Measurements from ENCODE around the gene USP46. TPM values are rescaled to one million over a fixed set of nuclear protein-coding genes. Genes with fewer than 3 reads are reported as not detected.

Gene USP46
- total and polyA plus RNA-seq, 2 of the 4 experiments (the other 2 are of a cell fraction), result 9.3 to 15.4 TPM

DNA sequence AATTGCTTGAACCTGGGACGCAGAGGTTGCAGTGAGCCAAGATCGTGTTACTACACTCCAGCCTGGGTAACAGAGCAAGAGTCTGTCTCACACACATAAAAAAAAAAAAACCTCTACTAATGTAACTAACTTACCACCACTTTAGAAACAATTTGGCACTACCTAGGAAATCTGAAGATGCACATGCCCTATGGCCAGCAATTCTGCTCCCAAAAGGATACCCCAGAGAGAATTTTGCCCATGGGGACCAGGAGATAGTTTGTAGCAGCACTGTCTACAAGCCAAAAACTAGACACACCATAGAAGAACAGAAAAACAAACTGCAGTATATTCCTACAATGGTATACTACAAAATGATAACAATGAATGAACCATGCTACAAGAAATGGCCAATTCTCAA is 37.5 kb downstream of the USP46 start:
- intact Hi-C loops (cut with micrococcal nuclease), result no loop called here
- H4K91ac ChIP-seq (ENCODE audit: insufficient read depth, low read depth, low read length), result no peak overlapping the region
- peaks cover 14% of the 10 kb centered on the region for H3K36me3 ChIP-seq (ENCODE audit: control insufficient read depth, insufficient read depth, low read length)
- no peak overlapping the region for H3K4ac ChIP-seq (ENCODE audit: low read depth, low read length)
- ATAC-seq (ENCODE audit: low read depth), result no peak
- H2AFZ ChIP-seq (replicated peaks; ENCODE audit: low read length, poor library complexity), result no peak overlapping the region
- H3K56ac ChIP-seq (ENCODE audit: extremely low read depth, insufficient read depth, low read length), result no peak overlapping the region
- H3K4me2 ChIP-seq (ENCODE audit: low read depth, low read length), result no peak overlapping the region
- ChIA-PET POLR2A (ENCODE audit: unreplicated experiment) (no interaction called here), CTCF (no interaction called here)
- no TSS peak for BruUV-seq (replicated peaks)
- H4K20me1 ChIP-seq (ENCODE audit: insufficient read depth, low read length), result no peaks in the 10 kb centered on the region
- H3K4me3 ChIP-seq (ENCODE audit: insufficient read depth, low read depth, low read length), result no peak overlapping the region
- no peak overlapping the region for H3K27ac ChIP-seq (ENCODE audit: insufficient read depth, low read length)
- H3K9ac ChIP-seq (ENCODE audit: low read depth, low read length), result no peak overlapping the region
- H2BK5ac ChIP-seq (ENCODE audit: low read depth, low read length, poor library complexity, severe bottlenecking), result no peak overlapping the region
- H3K14ac ChIP-seq (replicated peaks; ENCODE audit: low read depth, low read length), result no peak overlapping the region
- H3K18ac ChIP-seq (ENCODE audit: low read depth, low read length), result no peak overlapping the region
- TF ChIP-seq MXI1 (IDR thresholded peaks at IDR 0.05; ENCODE audit: borderline replicate concordance, low read depth, low read length), result no peak
- TF ChIP-seq ELK1 (IDR thresholded peaks at IDR 0.05; ENCODE audit: borderline replicate concordance, low read depth, low read length), result no peak
- no peak for TF ChIP-seq MAFK (IDR thresholded peaks at IDR 0.05; ENCODE audit: low read depth, low read length)
- no peak for TF ChIP-seq MAZ (IDR thresholded peaks at IDR 0.05; ENCODE audit: borderline replicate concordance, low read depth, low read length)
- no peak for TF ChIP-seq RAD21 (IDR thresholded peaks at IDR 0.05; ENCODE audit: low read length)
- no peak for TF ChIP-seq POLR2A (IDR thresholded peaks at IDR 0.05; ENCODE audit: low read depth, low read length)
- no peak for TF ChIP-seq FOS (IDR thresholded peaks at IDR 0.05; ENCODE audit: low read depth, low read length)
- no peak for TF ChIP-seq RFX5 (IDR thresholded peaks at IDR 0.05; ENCODE audit: low read depth, low read length)
- TF ChIP-seq RCOR1 (IDR thresholded peaks at IDR 0.05; ENCODE audit: insufficient replicate concordance, low read length), result no peak
- no peak for TF ChIP-seq BHLHE40 (IDR thresholded peaks at IDR 0.05; ENCODE audit: low read depth, low read length)
- no peak for TF ChIP-seq SMC3 (IDR thresholded peaks at IDR 0.05; ENCODE audit: low read depth, low read length)
- no peak for TF ChIP-seq CTCF (conservative IDR thresholded peaks at IDR 0.05; ENCODE audit: low read depth, low read length)
- no peak for TF ChIP-seq USF2 (IDR thresholded peaks at IDR 0.05; ENCODE audit: low read depth, low read length)
- no peak for TF ChIP-seq CHD1 (IDR thresholded peaks at IDR 0.05; ENCODE audit: low read depth, low read length)
- TF ChIP-seq NFE2L2 (IDR thresholded peaks at IDR 0.05; ENCODE audit: low read depth, low read length), result no peak
- no peaks in the 10 kb centered on the region for H3K9me3 ChIP-seq (ENCODE audit: control insufficient read depth, insufficient read depth, low read length)
- no peak overlapping the region for H4K8ac ChIP-seq (ENCODE audit: low read depth in 2 of 2, low read length in 2 of 2)
- no peaks in the 10 kb centered on the region for H3K4me1 ChIP-seq (ENCODE audit: control insufficient read depth, insufficient read depth, low read length)
- H4K5ac ChIP-seq (ENCODE audit: low read depth, low read length), result no peak overlapping the region
- dilution Hi-C loops (cut with HindIII; ENCODE audit: low sequenced_read_pairs, unreplicated experiment), result no loop called here
- no peak overlapping the region for H2BK20ac ChIP-seq (ENCODE audit: low read depth, low read length)
- H2BK120ac ChIP-seq (ENCODE audit: low read depth, low read length), result no peak overlapping the region
- no peaks in the 10 kb centered on the region for H3K9me1 ChIP-seq (ENCODE audit: insufficient read depth, low read length)
- H2BK15ac ChIP-seq (ENCODE audit: low read depth, low read length), result no peak overlapping the region
- in situ Hi-C loops (cut with MboI; ENCODE audit: low sequenced_read_pairs), result no loop called here
- H3K79me1 ChIP-seq (ENCODE audit: low read depth in 1 of 2, low read length in 2 of 2), result peaks cover 13 to 18% of the 10 kb centered on the region in 2 experiments
- no peak for DNase-seq
- H2AK9ac ChIP-seq (replicated peaks; ENCODE audit: low read depth, low read length, poor library complexity), result no peak overlapping the region
- WGBS, 2 experiments (ENCODE audit: extremely low coverage in 2 of 2, insufficient read length in 1 of 2), result no CpG with 5 or more reads among the region's 2 CpGs
- H3K27me3 ChIP-seq (ENCODE audit: control insufficient read depth, insufficient read depth, low read length), result no peaks in the 10 kb centered on the region
- no peak overlapping the region for H3K23ac ChIP-seq (ENCODE audit: low read depth, low read length)
- H2AK5ac ChIP-seq (ENCODE audit: low read depth, low read length), result no peak overlapping the region
